Regular cardiac myocyte (primary cell): Measurements from ENCODE around the gene PCDHGA6. TPM values are rescaled to one million over a fixed set of nuclear protein-coding genes. Genes with fewer than 3 reads are reported as not detected.

Experiments
- total RNA-seq: library from RNA; depleted of rRNA; stranded (reverse); fragments of >200 nt; gene quantifications from 2 replicates; pipeline ENCODE4 v1.2.3, GENCODE V29; 2014

The PCDHGA6 gene
- total RNA-seq, 1 donor from 2014 or later, result 3.1 TPM

DNA sequence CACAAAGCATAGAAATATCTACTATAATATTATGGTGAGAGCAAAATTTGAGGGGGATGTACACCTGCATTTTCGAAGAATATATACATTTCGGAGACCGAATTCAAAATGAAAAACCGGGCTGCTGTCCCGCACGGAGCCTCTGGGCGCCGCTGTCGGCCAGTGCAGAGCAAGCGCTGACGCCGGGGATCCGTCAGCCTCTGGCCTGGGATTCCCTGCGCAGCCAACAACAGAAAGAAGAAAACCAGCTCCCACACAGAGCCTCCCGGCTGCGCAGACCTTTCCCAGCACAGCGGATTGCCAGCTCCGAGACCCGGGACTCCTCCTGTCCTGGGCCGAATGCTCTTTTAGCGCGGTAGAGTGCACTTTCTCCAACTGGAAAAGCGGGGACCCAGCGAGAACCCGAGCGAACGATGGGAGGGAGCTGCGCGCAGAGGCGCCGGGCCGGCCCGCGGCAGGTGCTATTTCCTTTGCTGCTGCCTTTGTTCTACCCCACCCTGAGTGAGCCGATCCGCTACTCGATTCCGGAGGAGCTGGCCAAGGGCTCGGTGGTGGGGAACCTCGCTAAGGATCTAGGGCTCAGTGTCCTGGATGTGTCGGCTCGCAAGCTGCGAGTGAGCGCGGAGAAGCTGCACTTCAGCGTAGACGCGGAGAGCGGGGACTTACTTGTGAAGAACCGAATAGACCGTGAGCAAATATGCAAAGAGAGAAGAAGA, 34.3 kb downstream of the PCDHGA6 start, which contains the start of gene PCDHGB6:
Gene PCDHGB6 (plus strand): TSS at position 232 of the 716 bp plus-strand sequence. CDS start 182 bp downstream, at position 414.

DNA sequence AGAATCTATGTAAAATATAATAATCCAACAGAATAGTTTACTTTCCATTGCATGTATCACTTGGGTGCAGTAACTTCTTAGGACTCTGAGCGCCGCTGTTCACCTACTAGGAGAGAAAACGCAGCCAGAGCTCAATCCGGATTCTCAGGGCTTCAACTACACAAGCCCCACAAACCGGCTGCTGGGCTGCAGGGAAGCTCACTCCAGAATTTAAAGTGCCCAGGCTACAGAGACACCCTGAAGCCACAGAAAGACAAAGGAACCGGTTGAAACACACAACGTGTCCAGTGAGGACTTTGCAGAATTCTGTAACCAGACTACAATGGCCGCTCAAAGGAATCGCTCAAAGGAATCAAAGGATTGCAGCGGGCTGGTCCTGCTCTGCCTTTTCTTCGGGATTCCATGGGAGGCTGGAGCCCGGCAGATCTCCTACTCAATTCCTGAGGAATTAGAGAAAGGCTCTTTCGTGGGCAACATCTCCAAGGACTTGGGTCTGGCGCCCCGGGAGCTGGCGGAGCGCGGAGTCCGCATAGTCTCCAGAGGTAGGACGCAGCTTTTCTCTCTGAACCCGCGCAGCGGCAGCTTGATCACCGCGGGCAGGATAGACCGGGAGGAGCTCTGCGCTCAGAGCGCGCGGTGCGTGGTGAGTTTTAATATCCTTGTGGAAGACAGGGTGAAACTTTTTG, 39.3 kb downstream of the PCDHGA6 start, which contains the start of gene PCDHGA10:
Gene PCDHGA10 (plus strand): TSS at position 134 of the 686 bp plus-strand sequence. CDS start 189 bp downstream, at position 323.

DNA sequence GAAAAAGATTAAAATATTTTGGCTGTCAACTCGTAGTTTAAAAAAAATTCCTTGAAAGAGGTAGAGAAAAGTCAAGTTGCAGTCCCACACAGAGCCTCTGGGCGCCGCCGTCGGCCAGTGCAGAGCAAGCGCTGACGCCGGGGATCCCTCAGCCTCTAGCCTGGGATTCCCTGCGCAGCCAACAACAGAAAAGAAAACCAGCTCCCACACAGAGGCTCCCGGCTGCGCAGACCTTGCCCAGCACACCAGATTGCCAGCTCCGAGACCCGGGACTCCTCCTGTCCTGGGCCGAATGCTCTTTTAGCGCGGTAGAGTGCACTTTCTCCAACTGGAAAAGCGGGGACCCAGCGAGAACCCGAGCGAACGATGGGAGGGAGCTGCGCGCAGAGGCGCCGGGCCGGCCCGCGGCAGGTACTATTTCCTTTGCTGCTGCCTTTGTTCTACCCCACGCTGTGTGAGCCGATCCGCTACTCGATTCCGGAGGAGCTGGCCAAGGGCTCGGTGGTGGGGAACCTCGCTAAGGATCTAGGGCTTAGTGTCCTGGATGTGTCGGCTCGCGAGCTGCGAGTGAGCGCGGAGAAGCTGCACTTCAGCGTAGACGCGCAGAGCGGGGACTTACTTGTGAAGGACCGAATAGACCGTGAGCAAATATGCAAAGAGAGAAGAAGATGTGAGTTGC, 43.9 kb downstream of the PCDHGA6 start, which contains the start of gene PCDHGB7:
Gene PCDHGB7 (plus strand): TSS at position 184 of the 679 bp plus-strand sequence. CDS start 183 bp downstream, at position 367.

DNA sequence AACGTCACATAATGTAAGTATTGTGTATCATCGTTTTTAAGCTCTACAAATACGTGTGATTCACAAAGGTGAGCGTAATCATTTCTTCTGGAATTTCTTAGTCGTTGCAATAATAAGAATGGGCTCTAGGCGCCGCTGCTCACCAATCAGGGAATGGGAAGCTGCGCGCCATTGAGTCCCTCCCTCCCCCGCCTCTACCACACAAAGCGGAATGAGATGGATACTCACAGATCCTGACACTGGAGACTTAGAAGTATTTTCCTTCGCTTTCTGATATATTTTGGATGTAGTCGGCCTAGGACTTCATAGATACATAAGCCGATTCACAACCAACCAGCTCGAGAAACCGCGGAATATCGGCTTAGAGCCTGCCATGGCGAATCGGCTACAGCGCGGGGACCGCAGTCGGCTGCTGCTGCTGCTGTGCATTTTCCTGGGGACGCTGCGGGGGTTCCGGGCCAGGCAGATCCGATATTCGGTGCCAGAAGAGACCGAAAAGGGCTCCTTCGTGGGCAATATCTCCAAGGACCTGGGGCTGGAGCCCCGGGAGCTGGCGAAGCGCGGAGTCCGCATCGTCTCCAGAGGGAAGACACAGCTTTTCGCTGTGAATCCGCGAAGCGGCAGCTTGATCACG, 47.3 kb downstream of the PCDHGA6 start, which contains the start of gene PCDHGA11:
Gene PCDHGA11 (plus strand): TSS at position 197 of the 634 bp plus-strand sequence. CDS start 177 bp downstream, at position 374.

Other genes starting within 250 kb of the PCDHGA6 start
- 0.58 and 3.1 TPM in 2 replicates for gene PCDHB5, start 238.7 kb upstream of the PCDHGA6 start, total RNA-seq
- under 0.01 and 0.28 TPM in 2 replicates for gene PCDHB6, start 223.8 kb upstream of the PCDHGA6 start, total RNA-seq
- 0.19 and 1.1 TPM in 2 replicates for gene PCDHB7, start 201.2 kb upstream of the PCDHGA6 start, total RNA-seq
- under 0.01 and 1.4 TPM in 2 replicates for gene PCDHB8, start 196.1 kb upstream of the PCDHGA6 start, total RNA-seq
- gene PCDHB16, start 191.5 kb upstream of the PCDHGA6 start, total RNA-seq, result 0.19 and 1.7 TPM in 2 replicates
- gene PCDHB9, start 186.7 kb upstream of the PCDHGA6 start, total RNA-seq, result under 0.01 and 0.56 TPM in 2 replicates
- gene PCDHB10, start 181.5 kb upstream of the PCDHGA6 start, total RNA-seq, result 0.19 and 1.7 TPM in 2 replicates
- 0.19 and 0.85 TPM in 2 replicates for gene PCDHB11, start 174.3 kb upstream of the PCDHGA6 start, total RNA-seq
- under 0.01 and 0.28 TPM in 2 replicates for gene PCDHB12, start 165.2 kb upstream of the PCDHGA6 start, total RNA-seq
- gene PCDHB13, start 160.0 kb upstream of the PCDHGA6 start, total RNA-seq, result 0.19 and 1.1 TPM in 2 replicates
- gene PCDHB14, start 150.5 kb upstream of the PCDHGA6 start, total RNA-seq, result 0.58 and 2.5 TPM in 2 replicates
- gene PCDHB15, start 128.5 kb upstream of the PCDHGA6 start, total RNA-seq, result 0.38 and 1.4 TPM in 2 replicates
- under 0.01 and 0.19 TPM in 2 replicates for gene SLC25A2, start 69.8 kb upstream of the PCDHGA6 start, total RNA-seq
- 90.2 and 102 TPM in 2 replicates for gene TAF7, start 53.1 kb upstream of the PCDHGA6 start, total RNA-seq
- 0.38 and 1.4 TPM in 2 replicates for gene PCDHGA1, start 43.4 kb upstream of the PCDHGA6 start, total RNA-seq
- 1.5 and 3.1 TPM in 2 replicates for gene PCDHGA2, start 35.1 kb upstream of the PCDHGA6 start, total RNA-seq
- gene PCDHGA3, start 30.1 kb upstream of the PCDHGA6 start, total RNA-seq, result 0.38 and 1.7 TPM in 2 replicates
- gene PCDHGB1, start 23.8 kb upstream of the PCDHGA6 start, total RNA-seq, result 0.38 and 3.1 TPM in 2 replicates
- 2.9 and 8.2 TPM in 2 replicates for gene PCDHGA4, start 18.9 kb upstream of the PCDHGA6 start, total RNA-seq
- 1.2 and 2.5 TPM in 2 replicates for gene PCDHGB2, start 13.9 kb upstream of the PCDHGA6 start, total RNA-seq
- gene PCDHGA5, start 9.7 kb upstream of the PCDHGA6 start, total RNA-seq, result 0.58 and 1.1 TPM in 2 replicates
- gene PCDHGB3, start 3.6 kb upstream of the PCDHGA6 start, total RNA-seq, result 1.9 and 4.5 TPM in 2 replicates
- gene PCDHGA7, start 8.9 kb downstream of the PCDHGA6 start, total RNA-seq, result 1.5 and 3.7 TPM in 2 replicates
- 9.6 and 22.0 TPM in 2 replicates for gene PCDHGB4, start 13.8 kb downstream of the PCDHGA6 start, total RNA-seq
- 1.3 and 2.8 TPM in 2 replicates for gene PCDHGA8, start 18.7 kb downstream of the PCDHGA6 start, total RNA-seq
- gene PCDHGB5, start 24.1 kb downstream of the PCDHGA6 start, total RNA-seq, result 17.8 and 21.4 TPM in 2 replicates
- 2.1 and 3.1 TPM in 2 replicates for gene PCDHGA9, start 28.9 kb downstream of the PCDHGA6 start, total RNA-seq
- 0.96 and 2.5 TPM in 2 replicates for gene PCDHGB6, start 34.1 kb downstream of the PCDHGA6 start, total RNA-seq
- 1.2 and 3.4 TPM in 2 replicates for gene PCDHGA10, start 39.1 kb downstream of the PCDHGA6 start, total RNA-seq
- gene PCDHGB7, start 43.8 kb downstream of the PCDHGA6 start, total RNA-seq, result 1.9 and 4.5 TPM in 2 replicates
- gene PCDHGA11, start 47.2 kb downstream of the PCDHGA6 start, total RNA-seq, result 3.1 and 4.5 TPM in 2 replicates
- gene PCDHGA12, start 56.6 kb downstream of the PCDHGA6 start, total RNA-seq, result 6.7 and 14.7 TPM in 2 replicates
- gene PCDHGC3, start 102.1 kb downstream of the PCDHGA6 start, total RNA-seq, result 24.7 and 31.0 TPM in 2 replicates
- gene PCDHGC4, start 111.1 kb downstream of the PCDHGA6 start, total RNA-seq, result 0.77 and 1.1 TPM in 2 replicates
- gene PCDHGC5, start 115.2 kb downstream of the PCDHGA6 start, total RNA-seq, result 1.7 and 2.0 TPM in 2 replicates
- gene DIAPH1, start 245.1 kb downstream of the PCDHGA6 start, total RNA-seq, result 16.1 and 41.4 TPM in 2 replicates